ENCODE data around the gene STRN4. TPM values are rescaled to one million over a fixed set of nuclear protein-coding genes. Genes with fewer than 3 reads are reported as not detected.
A peak's percentile ranks its signal among the peaks of the same experiment; 100 is the strongest.

Gene STRN4
- total and polyA plus RNA-seq, 2 donors (not counting 1 experiment from before 2014, with no cell fraction given) = 111 to 112 TPM

DNA sequence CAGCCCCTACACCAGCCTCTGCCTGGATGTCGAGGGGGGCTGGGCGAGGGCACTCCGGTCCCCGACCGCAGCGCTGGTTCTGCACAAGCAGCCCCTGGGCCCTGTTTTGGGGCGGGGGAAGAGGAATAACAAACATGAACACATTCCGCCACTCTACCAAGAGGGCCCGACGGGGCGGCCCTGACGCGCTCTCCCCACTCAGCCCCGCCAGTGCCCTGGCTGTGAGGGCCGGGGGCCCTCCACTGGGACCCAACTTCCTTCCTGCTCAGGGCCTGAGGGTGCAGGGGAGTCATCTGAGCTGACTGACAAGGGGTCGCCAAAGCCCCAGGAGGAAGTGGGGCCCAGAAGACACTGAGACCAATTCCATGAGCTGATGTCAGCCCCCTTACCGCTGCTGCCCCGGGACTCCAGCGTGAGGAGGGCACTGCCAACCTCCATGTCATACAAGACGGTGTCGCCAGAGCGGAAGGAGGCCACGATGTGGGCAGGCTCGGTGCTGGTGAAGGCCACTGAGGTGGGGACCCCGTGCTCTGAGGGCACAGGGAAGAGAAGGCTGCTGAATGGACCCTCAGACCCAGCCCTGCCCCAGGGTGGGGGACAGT, 23.7 kb downstream of the STRN4 start:
- Mint-ChIP-seq H3K27me3 (no peaks in the 10 kb centered on the region), H3K27ac (peak overlapping the region; percentile 76), H3K4me3 (peak overlapping the region; percentile 50), H3K4me1 (peaks cover 63% of the 10 kb centered on the region), H3K9me3 (ENCODE audit: insufficient read depth) (no peaks in the 10 kb centered on the region)
- DNase-seq (peak; percentile 44), ATAC-seq (ENCODE audit: low read depth) (no peak)
- POLR2A ChIA-PET = interaction anchor here (0.6 to 1.7 kb wide), 3 partner anchors 8 to 1042 kb away, joined by 4 to 6 read pairs (median 6); no protein-coding TSS in a partner anchor
- Histone ChIP-seq H3K4me1 (ENCODE audit: control insufficient read depth in 2 of 2, insufficient read depth in 2 of 2, low read length in 2 of 2) (peaks cover 61 to 63% of the 10 kb centered on the region in 2 donors), H3K36me3 (replicated peaks in 1 of 2; ENCODE audit: control extremely low read depth in 1 of 2, control insufficient read depth in 1 of 2, extremely low read depth in 1 of 2, insufficient read depth in 2 of 2, low read length in 1 of 2) (peaks cover 0 to 69% of the 10 kb centered on the region in 2 experiments), H3K9ac (ENCODE audit: low read length) (peak overlapping the region; percentile 37), H3K4me2 (replicated peaks; ENCODE audit: low read depth, low read length, poor library complexity, severe bottlenecking) (peak overlapping the region; percentile 94), H3K27me3 (replicated peaks in 1 of 4; ENCODE audit: control extremely low read depth in 1 of 4, control insufficient read depth in 3 of 4, insufficient read depth in 4 of 4, low read length in 3 of 4) (no peaks in the 10 kb centered on the region), H3K27ac (ENCODE audit: low read length in 2 of 2) (peak overlapping the region; percentile 24 to 61), H3K9me3 (ENCODE audit: control extremely low read depth in 1 of 3, control insufficient read depth in 2 of 3, insufficient read depth in 1 of 3, low read length in 2 of 3) (no peaks in the 10 kb centered on the region), H3K4me3 (ENCODE audit: control extremely low read depth in 1 of 5, extremely low read depth in 1 of 5, insufficient read depth in 1 of 5, low read depth in 2 of 5, low read length in 4 of 5) (peak overlapping the region in 2 of 5 experiments; percentile 37), H3K79me2 (ENCODE audit: control insufficient read depth, insufficient read depth, low read length) (peaks cover 58% of the 10 kb centered on the region), H4K20me1 (ENCODE audit: control insufficient read depth, insufficient read depth, low read length, poor library complexity, severe bottlenecking) (peaks cover 10% of the 10 kb centered on the region), H2AFZ (ENCODE audit: insufficient read depth, low read depth, low read length, poor library complexity, severe bottlenecking) (peak overlapping the region; percentile 40)
- TF ChIP-seq EZH2 (IDR thresholded peaks at IDR 0.05; ENCODE audit: borderline replicate concordance, insufficient read depth, low read depth, low read length, poor library complexity, severe bottlenecking) = no peak
- TF ChIP-seq, protein P1, sequence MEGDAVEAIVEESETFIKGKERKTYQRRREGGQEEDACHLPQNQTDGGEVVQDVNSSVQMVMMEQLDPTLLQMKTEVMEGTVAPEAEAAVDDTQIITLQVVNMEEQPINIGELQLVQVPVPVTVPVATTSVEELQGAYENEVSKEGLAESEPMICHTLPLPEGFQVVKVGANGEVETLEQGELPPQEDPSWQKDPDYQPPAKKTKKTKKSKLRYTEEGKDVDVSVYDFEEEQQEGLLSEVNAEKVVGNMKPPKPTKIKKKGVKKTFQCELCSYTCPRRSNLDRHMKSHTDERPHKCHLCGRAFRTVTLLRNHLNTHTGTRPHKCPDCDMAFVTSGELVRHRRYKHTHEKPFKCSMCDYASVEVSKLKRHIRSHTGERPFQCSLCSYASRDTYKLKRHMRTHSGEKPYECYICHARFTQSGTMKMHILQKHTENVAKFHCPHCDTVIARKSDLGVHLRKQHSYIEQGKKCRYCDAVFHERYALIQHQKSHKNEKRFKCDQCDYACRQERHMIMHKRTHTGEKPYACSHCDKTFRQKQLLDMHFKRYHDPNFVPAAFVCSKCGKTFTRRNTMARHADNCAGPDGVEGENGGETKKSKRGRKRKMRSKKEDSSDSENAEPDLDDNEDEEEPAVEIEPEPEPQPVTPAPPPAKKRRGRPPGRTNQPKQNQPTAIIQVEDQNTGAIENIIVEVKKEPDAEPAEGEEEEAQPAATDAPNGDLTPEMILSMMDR (IDR thresholded peaks at IDR 0.05) = no peak
- intact Hi-C loops (cut with micrococcal nuclease) = no loop called here
- WGBS (ENCODE audit: insufficient coverage) = 30% methylated on average over 17 of the region's 25 CpGs
- CTCF ChIA-PET = interaction anchor here (1.1 to 14.9 kb wide), 4 partner anchors 9 to 20 kb away, joined by 3 to 353 read pairs (median 8); no protein-coding TSS in a partner anchor

DNA sequence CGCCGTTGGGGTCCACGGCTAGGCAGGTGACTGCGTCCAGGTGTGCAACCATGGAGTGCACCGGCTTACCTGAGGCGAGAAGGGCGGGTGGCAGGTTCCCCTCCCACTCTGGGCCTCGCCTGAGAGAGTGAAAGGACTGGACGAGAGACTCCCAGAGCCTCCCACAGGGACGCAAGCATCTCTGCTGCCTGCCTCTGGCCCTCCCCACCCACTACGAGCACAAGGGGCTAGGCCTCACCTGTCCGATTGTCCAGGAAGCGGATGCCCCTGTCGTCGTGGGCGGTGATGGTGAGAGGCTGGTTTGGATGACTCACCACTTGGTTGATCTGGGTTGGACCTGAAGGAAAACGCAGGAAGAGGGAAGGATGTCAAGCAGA, 24.3 kb downstream of the STRN4 start:
- TF ChIP-seq, protein P1 (IDR thresholded peaks at IDR 0.05) = no peak
- no peak for TF ChIP-seq EZH2 (IDR thresholded peaks at IDR 0.05; ENCODE audit: borderline replicate concordance, insufficient read depth, low read depth, low read length, poor library complexity, severe bottlenecking)
- peaks cover 57% of the 10 kb centered on the region for H3K79me2 ChIP-seq (ENCODE audit: control insufficient read depth, insufficient read depth, low read length)
- H2AFZ ChIP-seq (ENCODE audit: insufficient read depth, low read depth, low read length, poor library complexity, severe bottlenecking) = peak overlapping the region; percentile 40
- 79% methylated on average over 12 of the region's 17 CpGs for WGBS (ENCODE audit: insufficient coverage)
- H3K27ac ChIP-seq (ENCODE audit: low read length in 2 of 2) = peak overlapping the region in 1 of 2 donors; percentile 61
- no peaks in the 10 kb centered on the region for H3K27me3 ChIP-seq (replicated peaks in 1 of 4; ENCODE audit: control extremely low read depth in 1 of 4, control insufficient read depth in 3 of 4, insufficient read depth in 4 of 4, low read length in 3 of 4)
- ChIA-PET POLR2A (no interaction called here), CTCF (interaction anchor here (1.2 to 14.9 kb wide), 2 partner anchors 12 to 19 kb away, joined by 3 to 353 read pairs; no protein-coding TSS in a partner anchor)
- peak overlapping the region; percentile 37 for H3K9ac ChIP-seq (ENCODE audit: low read length)
- Mint-ChIP-seq H3K4me1 (peaks cover 63% of the 10 kb centered on the region), H3K27ac (peak overlapping the region; percentile 76), H3K9me3 (ENCODE audit: insufficient read depth) (no peaks in the 10 kb centered on the region), H3K4me3 (peak overlapping the region; percentile 50), H3K27me3 (no peaks in the 10 kb centered on the region)
- no peaks in the 10 kb centered on the region for H3K9me3 ChIP-seq (ENCODE audit: control extremely low read depth in 1 of 3, control insufficient read depth in 2 of 3, insufficient read depth in 1 of 3, low read length in 2 of 3)
- ATAC-seq (ENCODE audit: low read depth) (no peak), DNase-seq (no peak)
- peak overlapping the region; percentile 94 for H3K4me2 ChIP-seq (replicated peaks; ENCODE audit: low read depth, low read length, poor library complexity, severe bottlenecking)
- H3K36me3 ChIP-seq (replicated peaks in 1 of 2; ENCODE audit: control extremely low read depth in 1 of 2, control insufficient read depth in 1 of 2, extremely low read depth in 1 of 2, insufficient read depth in 2 of 2, low read length in 1 of 2) = peaks cover 0 to 64% of the 10 kb centered on the region in 2 experiments
- intact Hi-C loops (cut with micrococcal nuclease) = no loop called here
- peaks cover 4% of the 10 kb centered on the region for H4K20me1 ChIP-seq (ENCODE audit: control insufficient read depth, insufficient read depth, low read length, poor library complexity, severe bottlenecking)
- H3K4me1 ChIP-seq (ENCODE audit: control insufficient read depth in 2 of 2, insufficient read depth in 2 of 2, low read length in 2 of 2) = peaks cover 61 to 65% of the 10 kb centered on the region in 2 donors
- peak overlapping the region in 1 of 5 experiments; percentile 37 for H3K4me3 ChIP-seq (ENCODE audit: control extremely low read depth in 1 of 5, extremely low read depth in 1 of 5, insufficient read depth in 1 of 5, low read depth in 2 of 5, low read length in 4 of 5)
